Activated effector memory CD4-positive, alpha-beta T cell treated with Interleukin-2 at 50 U/mL for 16 hours (primary cell): Measurements from ENCODE around the gene PGD.
"Not testable (repeated sequence)": the region's sequence is repeated elsewhere in the genome, so short reads cannot be mapped to it uniquely, and the experiment has no call there.

Experiments used
- DNase-seq: peaks from one replicate; pipeline ENCODE4 v3.0.0-alpha.2; 2020

The PGD gene

GRCh38 chr1:10440305-10440704 lies 41.4 kb downstream of the PGD start:
- no peak for DNase-seq

- no peak for DNase-seq
These were observed 41.9 kb downstream of the PGD start for GRCh38 chr1:10440794-10441193.

GRCh38 chr1:10444248-10444647 lies 45.4 kb downstream of the PGD start:
- DNase-seq, result no peak

GRCh38 chr1:10444795-10445397 lies 46.0 kb downstream of the PGD start:
- DNase-seq, result no peak

GRCh38 chr1:10446790-10447422 lies 48.0 kb downstream of the PGD start:
- DNase-seq, result no peak

- DNase-seq, result no peak
These were observed 50.9 kb downstream of the PGD start, which contains the start of gene CORT for GRCh38 chr1:10449751-10450150. CORT (plus strand) TSS chr1:10450031; CDS start chr1:10450224, 193 bp downstream.

GRCh38 chr1:10450156-10450814 lies 51.4 kb downstream of the PGD start:
- DNase-seq, result no peak

GRCh38 chr1:10450836-10451235 lies 52.0 kb downstream of the PGD start:
- no peak for DNase-seq

GRCh38 chr1:10451287-10451686 lies 52.4 kb downstream of the PGD start:
- no peak for DNase-seq

- no peak for DNase-seq
These were observed 57.2 kb downstream of the PGD start for GRCh38 chr1:10456048-10456447.

GRCh38 chr1:10456661-10457060 lies 57.8 kb downstream of the PGD start:
- DNase-seq, result no peak

- DNase-seq, result not testable (repeated sequence)
These were observed 58.6 kb downstream of the PGD start for GRCh38 chr1:10457462-10457861.

GRCh38 chr1:10457875-10458274 lies 59.0 kb downstream of the PGD start:
- no peak for DNase-seq

GRCh38 chr1:10459184-10459583 lies 60.3 kb downstream of the PGD start:
- no peak for DNase-seq

- DNase-seq, result no peak
These were observed 68.2 kb downstream of the PGD start for GRCh38 chr1:10467078-10467477.

GRCh38 chr1:10470043-10470442 lies 71.2 kb downstream of the PGD start:
- DNase-seq, result no peak
